GM18502 (cell line): ENCODE results near the gene GPR87.
A peak's percentile ranks its signal among the peaks of the same experiment; 100 is the strongest.

Experiments
- ATAC-seq: cut with Tn5 transposase; IDR thresholded peaks from one replicate; pipeline ENCODE4 v1.9.1; 2021; ENCODE audit warnings: mild to moderate bottlenecking; ENCODE audit not compliant: unreplicated experiment, poor library complexity

GPR87 gene, protein sequence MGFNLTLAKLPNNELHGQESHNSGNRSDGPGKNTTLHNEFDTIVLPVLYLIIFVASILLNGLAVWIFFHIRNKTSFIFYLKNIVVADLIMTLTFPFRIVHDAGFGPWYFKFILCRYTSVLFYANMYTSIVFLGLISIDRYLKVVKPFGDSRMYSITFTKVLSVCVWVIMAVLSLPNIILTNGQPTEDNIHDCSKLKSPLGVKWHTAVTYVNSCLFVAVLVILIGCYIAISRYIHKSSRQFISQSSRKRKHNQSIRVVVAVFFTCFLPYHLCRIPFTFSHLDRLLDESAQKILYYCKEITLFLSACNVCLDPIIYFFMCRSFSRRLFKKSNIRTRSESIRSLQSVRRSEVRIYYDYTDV

DNA sequence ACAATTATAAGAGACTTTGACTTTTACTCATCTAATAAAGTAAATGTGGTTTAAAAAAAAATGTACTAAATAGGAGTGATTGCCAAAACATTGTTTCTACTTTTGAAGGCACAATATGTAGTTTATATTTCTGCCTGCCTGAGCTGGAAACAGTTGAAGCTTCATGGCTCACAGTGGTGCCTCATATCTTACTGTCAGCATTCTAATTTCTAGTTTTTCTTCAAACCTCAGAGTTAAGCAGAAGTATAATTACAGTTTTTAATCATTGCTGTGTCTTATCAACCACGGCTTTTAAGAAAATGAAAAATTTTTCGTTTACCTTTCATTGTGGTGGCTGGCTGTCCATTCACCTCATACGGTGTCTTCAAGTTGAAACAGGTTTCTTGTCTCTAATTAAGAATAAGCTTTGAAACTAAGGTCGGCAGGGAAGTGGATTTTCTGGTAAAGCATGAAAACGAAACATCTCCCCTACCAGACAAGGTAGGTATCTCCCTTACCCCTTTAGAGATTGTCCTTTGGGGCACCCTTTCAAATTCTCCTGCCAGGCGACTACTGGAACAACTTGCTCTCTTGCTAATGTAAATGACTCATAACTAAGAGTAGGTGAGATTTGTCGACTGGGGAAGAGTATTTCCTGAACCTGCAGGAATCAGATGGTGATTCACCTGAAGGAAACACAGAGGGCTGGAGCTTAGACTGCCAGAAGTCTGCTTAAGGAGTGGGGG, at the start of gene GPR87:
Gene GPR87 (minus strand): TSS at position 554 of the 725 bp plus-strand sequence. CDS start 16,720 bp downstream, outside the sequence.
- peak; percentile 76 for ATAC-seq

DNA sequence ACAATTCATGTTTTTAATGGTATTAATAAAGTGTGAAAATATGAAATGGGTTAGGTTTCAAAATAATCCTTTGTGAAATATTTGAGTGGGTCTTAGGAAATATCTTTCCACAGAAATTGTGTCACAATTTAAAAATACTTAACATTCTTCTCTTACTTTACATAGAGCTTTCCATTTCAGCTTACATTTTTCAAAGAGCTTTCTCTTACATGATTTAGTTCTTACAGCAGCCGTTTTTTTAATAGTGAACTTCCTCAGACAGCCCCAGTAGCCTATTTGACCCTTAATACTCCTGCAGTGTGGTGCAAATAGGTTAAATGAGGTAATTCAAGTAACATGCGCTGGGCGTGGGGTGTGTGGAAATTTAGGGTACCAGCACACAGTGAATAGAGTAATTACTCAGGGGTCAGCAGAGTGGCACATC, 46.1 kb upstream of the GPR87 start:
- ATAC-seq: no peak

DNA sequence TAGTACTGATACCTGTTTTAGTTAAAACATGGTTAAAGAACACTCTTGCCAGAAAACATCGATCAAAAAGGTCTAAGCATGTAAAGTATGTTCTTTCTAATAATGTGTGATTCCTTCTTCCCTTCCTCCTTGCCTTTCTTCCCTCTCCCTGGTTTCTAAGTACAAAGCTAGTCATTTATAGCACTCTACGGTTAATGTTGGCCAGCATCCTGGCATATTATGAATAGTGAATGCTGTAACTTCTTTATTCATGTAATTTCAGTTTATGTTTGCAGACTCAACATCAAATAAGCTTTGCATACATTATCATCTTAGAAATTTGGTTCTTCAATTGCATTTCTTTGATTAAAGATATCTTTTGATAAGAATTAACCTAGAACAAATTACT, 40.8 kb upstream of the GPR87 start:
- ATAC-seq: no peak

- ATAC-seq: no peak
These were observed 40.3 kb upstream of the GPR87 start for GRCh38 chr3:151356794-151357462.

DNA sequence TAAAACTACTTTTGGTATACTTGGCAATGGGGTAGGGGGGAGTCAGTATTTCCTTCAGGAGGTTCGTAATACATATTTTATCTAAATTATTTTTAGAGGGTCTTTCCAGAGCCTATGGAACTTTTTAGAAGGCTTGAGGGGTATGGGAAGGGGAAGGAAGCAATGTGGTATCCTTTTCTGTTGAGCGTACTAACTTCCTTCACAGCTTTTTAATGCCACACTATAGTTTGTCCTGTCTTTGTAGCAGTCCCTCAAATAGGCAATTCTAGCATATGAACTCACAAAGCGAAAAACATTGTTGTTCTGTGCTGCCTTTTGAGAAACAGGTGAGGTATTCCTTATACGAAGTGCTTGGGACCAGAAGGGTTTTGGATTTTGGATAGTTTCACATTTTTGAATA, 35.0 kb upstream of the GPR87 start:
- ATAC-seq: peak; percentile 32

DNA sequence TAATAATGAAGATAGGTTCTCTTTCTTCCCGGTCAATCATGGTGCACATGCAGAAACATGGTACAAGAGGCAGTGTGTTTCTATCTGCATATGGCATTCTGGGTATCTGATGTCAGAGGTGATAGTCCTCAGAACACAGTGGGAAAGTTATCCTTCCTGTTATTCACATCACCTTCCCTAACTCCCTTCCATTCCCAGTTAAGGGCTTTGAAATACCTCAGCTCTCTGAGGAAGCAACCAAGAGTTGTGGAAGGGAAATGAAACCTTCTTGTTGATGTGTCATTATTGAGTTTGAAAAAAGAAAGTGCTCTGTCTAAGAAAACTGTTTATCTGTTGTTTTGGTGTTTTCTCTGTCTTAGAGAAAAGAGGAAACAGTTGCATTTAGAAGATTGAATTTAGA, 34.6 kb upstream of the GPR87 start:
- peak; percentile 90 for ATAC-seq

DNA sequence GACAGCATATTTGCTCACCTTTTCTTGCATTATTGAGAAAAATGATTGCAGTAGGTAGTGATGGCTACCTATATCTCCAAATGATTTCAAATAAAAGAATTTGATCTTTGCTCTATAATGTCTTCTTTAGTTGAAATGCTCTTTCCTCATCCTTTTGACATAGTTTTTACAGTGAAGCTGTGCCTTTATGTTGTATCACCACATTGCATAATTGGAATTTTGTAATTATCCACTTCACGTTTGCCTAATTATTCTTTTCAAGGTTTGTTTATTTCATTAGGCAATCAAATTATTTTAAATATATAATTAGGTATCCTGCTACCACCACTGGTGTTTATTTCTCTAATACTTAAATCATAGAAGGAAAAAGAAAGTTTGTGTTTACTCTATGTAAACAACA, 34.0 kb upstream of the GPR87 start:
- no peak for ATAC-seq

GRCh38 chr3:151347432-151347831, 30.8 kb upstream of the GPR87 start:
- no peak for ATAC-seq

- no peak for ATAC-seq
These were observed 29.7 kb upstream of the GPR87 start for GRCh38 chr3:151346292-151346691.

- ATAC-seq: no peak
These were observed 29.2 kb upstream of the GPR87 start for GRCh38 chr3:151345859-151346258.

DNA sequence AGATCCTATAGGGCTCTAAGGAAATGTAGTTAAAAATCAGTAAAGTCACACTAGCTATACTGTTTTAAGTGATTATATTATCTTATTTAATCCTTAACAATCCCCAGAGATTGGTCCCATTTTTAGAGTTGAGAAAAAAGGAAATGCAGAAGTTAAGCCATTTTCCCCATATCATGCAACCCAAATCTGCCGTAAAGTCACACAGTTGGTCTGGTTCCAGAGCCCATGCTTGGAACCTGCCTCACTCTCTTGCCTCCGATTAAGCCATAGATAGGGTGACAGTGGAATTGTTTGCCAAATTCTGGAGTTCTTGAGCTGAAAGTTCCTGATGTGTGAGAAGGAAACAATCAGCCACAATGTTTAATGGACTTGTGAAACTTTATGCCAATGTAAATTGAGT, 15.1 kb upstream of the GPR87 start:
- no peak for ATAC-seq

DNA sequence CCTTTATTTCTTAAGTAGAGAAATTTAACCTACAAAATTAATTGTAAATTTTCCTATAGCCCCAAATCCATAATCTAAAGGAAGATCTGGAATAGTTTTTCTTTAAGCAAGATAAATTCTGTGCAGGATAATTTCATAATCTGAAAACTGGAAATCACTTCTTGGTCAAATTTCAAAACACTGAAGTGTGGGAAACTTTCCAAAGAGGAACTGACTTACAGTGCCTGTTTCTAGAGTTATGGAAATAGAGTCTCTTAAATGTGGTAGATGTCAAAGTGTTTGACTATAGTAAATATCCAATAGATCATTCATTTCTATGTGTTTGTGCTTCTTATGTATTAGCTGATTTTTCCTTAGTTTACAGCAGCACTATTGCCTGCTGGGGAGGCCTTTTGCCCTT, 14.3 kb upstream of the GPR87 start:
- ATAC-seq: no peak

GRCh38 chr3:151330379-151330778, 13.8 kb upstream of the GPR87 start:
- no peak for ATAC-seq

DNA sequence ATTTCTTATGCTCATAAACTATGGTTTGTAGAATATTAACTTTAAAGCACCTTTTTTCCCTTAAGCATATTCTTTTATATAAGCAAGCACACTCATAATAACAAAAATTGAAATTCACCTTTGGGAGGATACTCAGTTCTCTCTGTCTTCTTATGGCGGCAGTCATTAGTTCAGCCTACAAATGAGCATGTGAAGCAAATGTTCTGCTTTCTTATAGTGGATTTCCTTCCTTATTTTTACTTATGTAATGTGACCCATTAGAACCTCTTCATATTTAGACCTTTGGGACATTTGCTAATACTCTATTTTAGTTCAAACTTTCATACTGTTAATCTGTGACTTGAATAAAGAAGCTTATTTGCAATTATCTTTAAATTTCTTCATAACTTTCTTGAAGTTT, 12.7 kb upstream of the GPR87 start, which contains the start of gene P2RY13:
Gene P2RY13 (minus strand): TSS at position 187 of the 400 bp plus-strand sequence. CDS start 21 bp downstream, at position 166.
- no peak for ATAC-seq

DNA sequence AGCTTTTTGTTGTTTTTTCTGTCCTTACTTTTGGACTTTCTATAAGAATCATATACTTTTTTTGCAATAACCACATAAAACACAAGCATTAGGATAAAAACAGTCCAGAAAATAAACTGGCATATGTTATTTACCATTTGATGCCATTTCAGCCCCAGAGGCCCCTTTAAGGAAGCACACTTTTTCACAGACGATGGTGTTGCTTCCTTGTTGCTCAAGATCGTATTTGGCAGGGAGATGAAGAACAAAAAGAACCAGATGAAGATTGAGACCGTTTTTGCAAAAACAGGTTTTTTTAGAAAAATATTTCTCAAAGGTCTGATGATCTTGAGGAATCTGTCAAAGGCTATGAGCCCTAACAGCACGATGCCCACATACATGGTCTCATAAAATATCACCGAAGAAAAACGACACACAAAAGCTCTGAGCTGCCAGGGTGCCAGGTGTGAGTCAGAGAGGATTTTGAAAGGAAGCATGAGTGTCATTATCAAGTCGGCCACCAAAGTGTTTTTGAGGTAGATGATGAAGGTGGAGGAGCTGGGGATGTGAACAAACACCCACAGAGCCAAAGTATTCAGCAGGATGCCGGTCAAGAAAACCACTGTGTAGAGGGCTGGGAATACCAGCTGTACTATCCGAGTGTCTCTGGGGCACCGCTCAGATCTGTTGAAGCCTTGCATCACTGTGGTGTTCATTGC, 11.8 kb upstream of the GPR87 start:
- no peak for ATAC-seq

DNA sequence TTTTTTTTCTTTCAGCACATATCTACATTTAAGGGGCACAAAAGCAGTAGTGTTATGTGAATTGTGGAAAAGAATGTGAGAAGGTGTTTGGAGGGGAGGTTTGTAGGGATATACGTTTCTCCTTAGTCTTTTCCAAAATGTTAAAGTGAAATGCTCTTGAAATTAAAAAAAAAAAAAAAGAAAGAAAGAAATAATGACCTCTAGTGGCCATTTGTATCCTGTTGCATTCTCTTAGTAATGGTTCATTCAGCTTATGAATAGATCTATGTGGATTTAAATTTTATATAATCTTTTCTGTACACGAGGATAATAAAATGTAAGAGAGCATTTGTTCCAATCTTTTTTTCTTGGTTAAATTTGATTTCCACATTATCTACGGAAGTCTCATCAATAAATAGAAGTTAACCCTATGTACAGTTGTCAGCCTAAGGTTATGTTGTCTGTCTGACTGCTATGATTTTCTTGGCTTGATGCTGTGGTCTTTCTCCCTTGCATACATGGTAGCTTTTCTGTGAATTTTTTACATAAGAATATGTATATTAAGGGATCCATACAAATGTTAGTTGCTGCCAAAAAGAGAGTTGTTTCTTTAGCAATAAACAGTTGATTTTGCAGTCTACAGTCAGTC, 11.1 kb upstream of the GPR87 start:
- ATAC-seq: no peak

DNA sequence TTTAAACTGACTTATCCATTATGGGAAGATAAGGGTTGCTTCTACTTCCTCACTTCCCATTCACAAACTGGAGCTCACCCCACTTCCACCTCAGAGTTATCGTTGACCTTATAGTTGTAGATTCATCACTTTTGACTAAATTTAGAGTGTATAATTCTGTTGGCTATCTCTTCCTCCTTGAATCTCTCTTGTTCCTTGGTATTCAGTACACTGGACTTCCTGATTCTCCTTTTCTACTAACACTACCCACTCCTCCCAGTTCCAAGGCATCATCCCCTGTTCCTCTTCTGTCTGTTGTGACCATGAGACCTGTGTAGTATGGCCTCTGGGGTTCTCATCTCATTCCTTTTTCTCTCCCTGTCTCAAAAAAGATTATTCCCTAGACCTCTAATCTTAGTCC, 5.9 kb upstream of the GPR87 start:
- ATAC-seq: no peak

- ATAC-seq: no peak
These were observed 4.9 kb upstream of the GPR87 start for GRCh38 chr3:151321526-151321925.

DNA sequence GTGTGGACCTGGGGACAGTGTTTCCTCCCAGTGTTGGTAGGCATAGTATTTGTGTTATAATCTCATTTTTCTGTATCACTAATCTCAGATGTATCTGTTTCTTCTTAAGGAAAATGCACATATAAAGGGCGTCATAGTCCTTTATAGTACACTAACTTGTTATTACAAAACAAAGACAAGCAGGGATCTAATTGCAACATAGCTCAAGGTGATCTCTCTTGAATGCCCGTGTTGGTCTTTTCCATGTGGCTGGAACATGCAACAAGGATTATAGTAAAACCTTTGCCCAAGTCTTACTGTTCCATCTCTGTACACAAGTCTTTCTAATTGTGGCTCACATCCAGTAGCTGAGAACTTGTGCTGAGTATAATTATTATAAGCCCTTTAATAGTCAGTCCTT, 3.5 kb upstream of the GPR87 start:
- ATAC-seq: no peak

DNA sequence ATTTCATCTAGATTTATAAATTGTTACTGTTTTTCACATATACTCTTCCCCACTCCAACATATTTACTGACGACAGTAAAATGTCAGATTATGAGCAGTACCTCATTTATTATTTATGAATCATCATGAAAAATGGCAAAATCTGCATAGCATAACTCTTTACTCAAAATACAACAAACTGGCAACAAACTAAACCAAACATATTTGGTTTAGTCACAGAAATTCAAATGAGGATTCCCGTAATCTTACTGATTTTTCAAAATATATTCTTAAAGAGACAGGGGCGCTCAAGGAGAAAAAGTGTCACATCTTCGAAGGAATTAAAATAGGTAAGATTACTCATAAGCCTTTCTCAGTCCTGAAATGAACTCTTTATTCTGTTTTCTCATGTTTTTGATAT, 3.0 kb upstream of the GPR87 start:
- ATAC-seq: no peak
